ENCODE measurements around the gene RIMS3.

Gene RIMS3

DNA sequence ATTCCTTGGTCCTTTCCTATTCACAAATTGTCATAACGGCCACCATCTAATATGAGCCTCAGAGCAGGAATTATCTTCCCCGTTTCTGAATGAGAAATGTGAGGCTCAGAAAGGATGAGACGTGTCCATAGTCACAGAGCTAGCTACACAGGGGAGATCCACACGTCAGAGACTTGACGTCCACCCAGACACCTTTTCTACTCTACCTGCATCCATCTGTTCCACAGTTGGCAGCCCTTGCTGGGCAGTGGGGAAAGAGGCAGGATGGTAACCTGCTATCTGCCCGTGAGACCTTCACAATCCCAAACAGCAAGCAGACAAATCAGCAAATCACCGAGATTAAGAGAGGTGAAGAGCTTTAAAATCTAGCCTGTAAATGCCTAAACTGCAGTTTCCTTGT, 8.4 kb downstream of the RIMS3 start:
- Histone ChIP-seq H3K23ac (ENCODE audit: low read depth, low read length, poor library complexity) (no peak overlapping the region), H3K79me1 (ENCODE audit: low read depth, low read length) (no peaks in the 10 kb centered on the region), H3K9ac (ENCODE audit: low read depth, low read length, poor library complexity) (no peak overlapping the region), H4K91ac (ENCODE audit: low read depth, low read length, poor library complexity) (no peak overlapping the region), H2AK5ac (ENCODE audit: low read depth, low read length) (no peak overlapping the region), H3K27me3 (ENCODE audit: control insufficient read depth in 3 of 3, insufficient read depth in 3 of 3, low read depth in 1 of 3, low read length in 3 of 3) (no peaks in the 10 kb centered on the region), H3K36me3 (replicated peaks in 1 of 2; ENCODE audit: control insufficient read depth in 2 of 2, insufficient read depth in 2 of 2, low read length in 2 of 2) (no peaks in the 10 kb centered on the region), H2BK120ac (ENCODE audit: low read depth, low read length) (no peak overlapping the region), H3K9me3 (replicated peaks in 1 of 2; ENCODE audit: control insufficient read depth in 2 of 2, insufficient read depth in 1 of 2, low read depth in 1 of 2, low read length in 2 of 2) (no peaks in the 10 kb centered on the region), H3K14ac (ENCODE audit: low read length) (no peak overlapping the region), H3K4ac (ENCODE audit: low read length) (no peak overlapping the region), H3K27ac (replicated peaks; ENCODE audit: low read length) (no peak overlapping the region), H3K4me3 (ENCODE audit: low read length in 2 of 2) (no peak overlapping the region), H2BK12ac (ENCODE audit: low read length) (no peak overlapping the region), H4K8ac (ENCODE audit: low read depth, low read length) (no peak overlapping the region), H3K4me2 (ENCODE audit: insufficient read depth, low read length, poor library complexity, severe bottlenecking) (no peak overlapping the region), H2BK15ac (ENCODE audit: low read length) (no peak overlapping the region), H2AFZ (ENCODE audit: low read length) (no peak overlapping the region), H2BK5ac (ENCODE audit: low read length) (no peak overlapping the region), H3K4me1 (ENCODE audit: control insufficient read depth in 2 of 2, insufficient read depth in 1 of 2, low read depth in 1 of 2, low read length in 2 of 2) (peaks cover 17 to 21% of the 10 kb centered on the region in 2 donors), H3K18ac (ENCODE audit: low read length) (no peak overlapping the region)
- no peak for DNase-seq (ENCODE audit: low spot score)
- WGBS, 2 donors (ENCODE audit: extremely low coverage in 2 of 2, insufficient read length in 2 of 2, insufficient replicate concordance in 1 of 2), result no CpG with 5 or more reads among the region's 7 CpGs

- Histone ChIP-seq H3K4me1 (ENCODE audit: control insufficient read depth in 2 of 2, insufficient read depth in 1 of 2, low read depth in 1 of 2, low read length in 2 of 2) (peaks cover 26 to 27% of the 10 kb centered on the region in 2 donors), H3K23ac (ENCODE audit: low read depth, low read length, poor library complexity) (peak overlapping the region; percentile 60), H3K4me3 (ENCODE audit: low read length in 2 of 2) (peak overlapping the region in 1 of 2 donors; percentile 51), H3K27ac (replicated peaks; ENCODE audit: low read length) (no peak overlapping the region), H3K4me2 (ENCODE audit: insufficient read depth, low read length, poor library complexity, severe bottlenecking) (peak overlapping the region; percentile 87), H3K9ac (ENCODE audit: low read depth, low read length, poor library complexity) (peak overlapping the region; percentile 60), H2BK5ac (ENCODE audit: low read length) (no peak overlapping the region), H4K8ac (ENCODE audit: low read depth, low read length) (peak overlapping the region; percentile 55), H3K9me3 (replicated peaks in 1 of 2; ENCODE audit: control insufficient read depth in 2 of 2, insufficient read depth in 1 of 2, low read depth in 1 of 2, low read length in 2 of 2) (no peaks in the 10 kb centered on the region), H4K91ac (ENCODE audit: low read depth, low read length, poor library complexity) (no peak overlapping the region), H3K4ac (ENCODE audit: low read length) (peak overlapping the region; percentile 17), H3K18ac (ENCODE audit: low read length) (peak overlapping the region; percentile 91), H2AFZ (ENCODE audit: low read length) (peak overlapping the region; percentile 64), H3K36me3 (replicated peaks in 1 of 2; ENCODE audit: control insufficient read depth in 2 of 2, insufficient read depth in 2 of 2, low read length in 2 of 2) (no peaks in the 10 kb centered on the region), H2BK12ac (ENCODE audit: low read length) (peak overlapping the region; percentile 24), H3K27me3 (ENCODE audit: control insufficient read depth in 3 of 3, insufficient read depth in 3 of 3, low read depth in 1 of 3, low read length in 3 of 3) (no peaks in the 10 kb centered on the region), H2BK120ac (ENCODE audit: low read depth, low read length) (peak overlapping the region; percentile 61), H3K79me1 (ENCODE audit: low read depth, low read length) (no peaks in the 10 kb centered on the region), H3K14ac (ENCODE audit: low read length) (peak overlapping the region; percentile 44), H2BK15ac (ENCODE audit: low read length) (peak overlapping the region; percentile 75), H2AK5ac (ENCODE audit: low read depth, low read length) (peak overlapping the region; percentile 24)
- DNase-seq (ENCODE audit: low spot score), result peak; percentile 49
- no CpG with 5 or more reads among the region's 35 CpGs for WGBS, 2 donors (ENCODE audit: extremely low coverage in 2 of 2, insufficient read length in 2 of 2, insufficient replicate concordance in 1 of 2)
Observed at GRCh38 chr1:40653851-40654537, 11.5 kb downstream of the RIMS3 start.

- Histone ChIP-seq H3K27ac (replicated peaks; ENCODE audit: low read length) (no peak overlapping the region), H2AFZ (ENCODE audit: low read length) (no peak overlapping the region), H4K8ac (ENCODE audit: low read depth, low read length) (no peak overlapping the region), H3K4me2 (ENCODE audit: insufficient read depth, low read length, poor library complexity, severe bottlenecking) (no peak overlapping the region), H3K9ac (ENCODE audit: low read depth, low read length, poor library complexity) (no peak overlapping the region), H3K4ac (ENCODE audit: low read length) (no peak overlapping the region), H3K4me1 (ENCODE audit: control insufficient read depth in 2 of 2, insufficient read depth in 1 of 2, low read depth in 1 of 2, low read length in 2 of 2) (peaks cover 25 to 30% of the 10 kb centered on the region in 2 donors), H2BK5ac (ENCODE audit: low read length) (no peak overlapping the region), H3K27me3 (ENCODE audit: control insufficient read depth in 3 of 3, insufficient read depth in 3 of 3, low read depth in 1 of 3, low read length in 3 of 3) (no peaks in the 10 kb centered on the region), H2BK12ac (ENCODE audit: low read length) (no peak overlapping the region), H2BK120ac (ENCODE audit: low read depth, low read length) (no peak overlapping the region), H3K18ac (ENCODE audit: low read length) (no peak overlapping the region), H3K4me3 (ENCODE audit: low read length in 2 of 2) (no peak overlapping the region), H4K91ac (ENCODE audit: low read depth, low read length, poor library complexity) (no peak overlapping the region), H3K79me1 (ENCODE audit: low read depth, low read length) (no peaks in the 10 kb centered on the region), H3K14ac (ENCODE audit: low read length) (no peak overlapping the region), H2BK15ac (ENCODE audit: low read length) (no peak overlapping the region), H3K23ac (ENCODE audit: low read depth, low read length, poor library complexity) (no peak overlapping the region), H2AK5ac (ENCODE audit: low read depth, low read length) (no peak overlapping the region), H3K9me3 (replicated peaks in 1 of 2; ENCODE audit: control insufficient read depth in 2 of 2, insufficient read depth in 1 of 2, low read depth in 1 of 2, low read length in 2 of 2) (no peaks in the 10 kb centered on the region), H3K36me3 (replicated peaks in 1 of 2; ENCODE audit: control insufficient read depth in 2 of 2, insufficient read depth in 2 of 2, low read length in 2 of 2) (no peaks in the 10 kb centered on the region)
- no CpG with 5 or more reads among the region's 4 CpGs for WGBS, 2 donors (ENCODE audit: extremely low coverage in 2 of 2, insufficient read length in 2 of 2, insufficient replicate concordance in 1 of 2)
- DNase-seq (ENCODE audit: low spot score), result no peak
Observed at GRCh38 chr1:40652979-40653378, 12.5 kb downstream of the RIMS3 start.

DNA sequence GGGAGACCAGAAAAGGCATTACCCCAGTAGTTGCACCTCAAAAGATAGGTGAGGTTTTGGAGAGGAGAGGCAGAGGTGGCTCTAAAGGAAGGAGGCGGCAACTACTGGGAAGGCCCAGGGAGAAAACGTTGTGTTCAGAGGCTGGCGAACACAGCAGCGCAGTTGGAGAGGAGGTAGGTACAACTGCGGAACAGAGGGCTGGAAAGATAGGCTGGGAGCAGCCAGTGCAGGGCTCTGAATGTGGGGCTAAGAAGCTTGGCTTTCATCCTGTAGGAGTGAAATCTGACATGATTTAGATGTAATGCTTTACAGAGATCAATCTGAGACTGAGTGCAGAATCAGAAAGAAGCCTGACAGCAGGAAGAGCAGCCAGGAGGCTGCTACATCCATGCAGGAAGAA, 13.0 kb downstream of the RIMS3 start:
- no peak overlapping the region for H3K4me2 ChIP-seq (ENCODE audit: insufficient read depth, low read length, poor library complexity, severe bottlenecking)
- no peak overlapping the region for H2BK12ac ChIP-seq (ENCODE audit: low read length)
- no peak overlapping the region for H4K8ac ChIP-seq (ENCODE audit: low read depth, low read length)
- H3K79me1 ChIP-seq (ENCODE audit: low read depth, low read length), result no peaks in the 10 kb centered on the region
- peaks cover 26 to 30% of the 10 kb centered on the region in 2 donors for H3K4me1 ChIP-seq (ENCODE audit: control insufficient read depth in 2 of 2, insufficient read depth in 1 of 2, low read depth in 1 of 2, low read length in 2 of 2)
- no peak overlapping the region for H2BK120ac ChIP-seq (ENCODE audit: low read depth, low read length)
- H2BK5ac ChIP-seq (ENCODE audit: low read length), result no peak overlapping the region
- no peak overlapping the region for H2AFZ ChIP-seq (ENCODE audit: low read length)
- no peak overlapping the region for H3K23ac ChIP-seq (ENCODE audit: low read depth, low read length, poor library complexity)
- no peaks in the 10 kb centered on the region for H3K36me3 ChIP-seq (replicated peaks in 1 of 2; ENCODE audit: control insufficient read depth in 2 of 2, insufficient read depth in 2 of 2, low read length in 2 of 2)
- H3K4ac ChIP-seq (ENCODE audit: low read length), result no peak overlapping the region
- no peaks in the 10 kb centered on the region for H3K9me3 ChIP-seq (replicated peaks in 1 of 2; ENCODE audit: control insufficient read depth in 2 of 2, insufficient read depth in 1 of 2, low read depth in 1 of 2, low read length in 2 of 2)
- H2BK15ac ChIP-seq (ENCODE audit: low read length), result no peak overlapping the region
- no peak overlapping the region for H3K9ac ChIP-seq (ENCODE audit: low read depth, low read length, poor library complexity)
- no peak overlapping the region for H3K14ac ChIP-seq (ENCODE audit: low read length)
- no peaks in the 10 kb centered on the region for H3K27me3 ChIP-seq (ENCODE audit: control insufficient read depth in 3 of 3, insufficient read depth in 3 of 3, low read depth in 1 of 3, low read length in 3 of 3)
- H3K18ac ChIP-seq (ENCODE audit: low read length), result no peak overlapping the region
- H3K4me3 ChIP-seq (ENCODE audit: low read length in 2 of 2), result no peak overlapping the region
- no CpG with 5 or more reads among the region's 5 CpGs for WGBS, 2 donors (ENCODE audit: extremely low coverage in 2 of 2, insufficient read length in 2 of 2, insufficient replicate concordance in 1 of 2)
- no peak overlapping the region for H4K91ac ChIP-seq (ENCODE audit: low read depth, low read length, poor library complexity)
- H2AK5ac ChIP-seq (ENCODE audit: low read depth, low read length), result no peak overlapping the region
- H3K27ac ChIP-seq (replicated peaks; ENCODE audit: low read length), result no peak overlapping the region
- DNase-seq (ENCODE audit: low spot score), result no peak

Data from neuronal stem cell (in vitro differentiated cells).